Measurements from ENCODE around the gene SSTR1. TPM values are rescaled to one million over a fixed set of nuclear protein-coding genes. Genes with fewer than 3 reads are reported as not detected.

The SSTR1 gene
- total RNA-seq, 1 experiment from 2014 or later = 0.50 TPM

DNA sequence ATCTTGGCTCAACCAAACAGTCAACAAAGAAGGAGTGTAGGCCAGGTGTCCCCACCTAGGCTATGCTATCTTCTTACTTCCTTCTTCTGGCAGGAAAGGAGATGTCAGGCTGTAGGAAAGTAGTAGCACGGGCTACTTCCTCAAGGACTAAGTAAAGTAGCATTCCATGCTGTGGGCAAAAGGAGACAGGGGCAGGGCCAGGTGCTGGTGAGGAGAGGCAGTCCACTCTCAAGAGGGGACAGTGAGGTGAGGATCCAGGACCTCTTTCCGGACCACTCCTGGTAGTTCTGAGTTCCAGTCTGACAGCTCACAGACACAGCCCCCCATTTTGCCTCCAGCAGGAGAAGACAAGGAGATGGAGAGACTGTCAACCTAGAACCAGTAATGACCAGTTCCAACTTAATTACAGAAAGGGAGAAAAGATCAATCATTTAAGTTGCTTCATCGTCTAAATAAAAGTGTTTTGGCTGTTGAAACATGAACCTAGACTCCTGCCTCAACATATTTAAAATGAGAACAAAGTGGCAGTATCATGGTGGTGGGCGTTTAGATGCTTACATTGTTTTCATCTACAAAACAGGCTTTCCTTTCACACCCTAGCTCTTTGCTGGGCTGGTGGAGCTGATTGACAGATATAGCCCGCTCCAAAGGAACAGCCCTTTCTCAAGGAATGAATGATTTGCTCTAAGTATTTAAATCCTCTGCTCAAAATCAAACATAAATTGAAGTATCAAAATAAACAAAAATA is 5.1 kb upstream of the SSTR1 start:
- Histone ChIP-seq H3K9me3 (ENCODE audit: insufficient read depth, low read depth) (no peaks in the 10 kb centered on the region), H3K36me3 (ENCODE audit: low read depth) (no peaks in the 10 kb centered on the region), H3K9me2 (ENCODE audit: insufficient read depth) (no peaks in the 10 kb centered on the region), H4K20me1 (ENCODE audit: insufficient read depth) (no peaks in the 10 kb centered on the region), H3K27ac (no peak overlapping the region), H3K27me3 (ENCODE audit: insufficient read depth, low read depth) (no peaks in the 10 kb centered on the region), H3K79me2 (ENCODE audit: low read depth) (no peaks in the 10 kb centered on the region), H2AFZ (no peak overlapping the region), H3K4me3 (no peak overlapping the region), H3F3A (ENCODE audit: insufficient read depth, low read depth) (no peaks in the 10 kb centered on the region), H3K4me2 (no peak overlapping the region), H3K4me1 (replicated peaks; ENCODE audit: insufficient read depth) (no peaks in the 10 kb centered on the region; the same call in 1 of the 2 replicates)
- intact Hi-C loops (cut with micrococcal nuclease; ENCODE audit: unreplicated experiment) = no loop called here
- BruUV-seq (replicated peaks) = no TSS peak
- ChIA-PET CTCF (no interaction called here), POLR2A (ENCODE audit: unreplicated experiment) (no interaction called here)
- DNase-seq = no peak
- TF ChIP-seq, protein P1, sequence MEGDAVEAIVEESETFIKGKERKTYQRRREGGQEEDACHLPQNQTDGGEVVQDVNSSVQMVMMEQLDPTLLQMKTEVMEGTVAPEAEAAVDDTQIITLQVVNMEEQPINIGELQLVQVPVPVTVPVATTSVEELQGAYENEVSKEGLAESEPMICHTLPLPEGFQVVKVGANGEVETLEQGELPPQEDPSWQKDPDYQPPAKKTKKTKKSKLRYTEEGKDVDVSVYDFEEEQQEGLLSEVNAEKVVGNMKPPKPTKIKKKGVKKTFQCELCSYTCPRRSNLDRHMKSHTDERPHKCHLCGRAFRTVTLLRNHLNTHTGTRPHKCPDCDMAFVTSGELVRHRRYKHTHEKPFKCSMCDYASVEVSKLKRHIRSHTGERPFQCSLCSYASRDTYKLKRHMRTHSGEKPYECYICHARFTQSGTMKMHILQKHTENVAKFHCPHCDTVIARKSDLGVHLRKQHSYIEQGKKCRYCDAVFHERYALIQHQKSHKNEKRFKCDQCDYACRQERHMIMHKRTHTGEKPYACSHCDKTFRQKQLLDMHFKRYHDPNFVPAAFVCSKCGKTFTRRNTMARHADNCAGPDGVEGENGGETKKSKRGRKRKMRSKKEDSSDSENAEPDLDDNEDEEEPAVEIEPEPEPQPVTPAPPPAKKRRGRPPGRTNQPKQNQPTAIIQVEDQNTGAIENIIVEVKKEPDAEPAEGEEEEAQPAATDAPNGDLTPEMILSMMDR (conservative IDR thresholded peaks at IDR 0.05) = no peak
- TF ChIP-seq EZH2 (IDR thresholded peaks at IDR 0.05; ENCODE audit: low read depth) = no peak

- BruUV-seq (replicated peaks) = no TSS peak
- H3K9me3 ChIP-seq (ENCODE audit: insufficient read depth, low read depth) = no peaks in the 10 kb centered on the region
- no peaks in the 10 kb centered on the region for H4K20me1 ChIP-seq (ENCODE audit: insufficient read depth)
- H3F3A ChIP-seq (ENCODE audit: insufficient read depth, low read depth) = no peaks in the 10 kb centered on the region
- H3K4me3 ChIP-seq = no peak overlapping the region
- no peak overlapping the region for H3K27ac ChIP-seq
- intact Hi-C loops (cut with micrococcal nuclease; ENCODE audit: unreplicated experiment) = no loop called here
- POLR2A ChIA-PET (ENCODE audit: unreplicated experiment) = no interaction called here
- no peaks in the 10 kb centered on the region; the same call in 1 of the 2 replicates for H3K4me1 ChIP-seq (replicated peaks; ENCODE audit: insufficient read depth)
- H3K4me2 ChIP-seq = no peak overlapping the region
- no peak for DNase-seq
- H3K79me2 ChIP-seq (ENCODE audit: low read depth) = no peaks in the 10 kb centered on the region
- TF ChIP-seq, protein P1 (conservative IDR thresholded peaks at IDR 0.05) = no peak
- no peak for TF ChIP-seq EZH2 (IDR thresholded peaks at IDR 0.05; ENCODE audit: low read depth)
- H2AFZ ChIP-seq = no peak overlapping the region
- H3K9me2 ChIP-seq (ENCODE audit: insufficient read depth) = no peaks in the 10 kb centered on the region
- CTCF ChIA-PET = no interaction called here
- no peaks in the 10 kb centered on the region for H3K36me3 ChIP-seq (ENCODE audit: low read depth)
- no peaks in the 10 kb centered on the region for H3K27me3 ChIP-seq (ENCODE audit: insufficient read depth, low read depth)
These were observed 3.6 kb upstream of the SSTR1 start for GRCh38 chr14:38203929-38204718.

DNA sequence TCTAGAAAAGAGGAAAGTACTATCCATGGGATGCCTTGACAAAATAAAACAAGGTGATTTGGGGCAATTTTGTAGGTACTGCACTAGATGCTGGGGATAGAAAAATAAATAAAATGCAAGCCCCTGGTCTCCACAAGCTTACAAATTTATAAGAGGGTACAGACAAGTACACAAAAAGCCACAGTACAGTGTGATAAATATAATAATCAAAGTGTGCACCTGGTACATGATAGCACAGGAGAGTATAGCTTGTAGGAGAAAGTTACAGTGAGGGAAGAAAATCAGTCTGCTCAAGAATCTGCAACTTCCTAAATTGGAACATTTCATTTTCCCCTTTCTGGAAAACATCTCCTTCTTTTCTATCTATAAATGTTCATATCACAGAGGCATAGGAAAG is 3.0 kb upstream of the SSTR1 start:
- no peaks in the 10 kb centered on the region for H4K20me1 ChIP-seq (ENCODE audit: insufficient read depth)
- no peaks in the 10 kb centered on the region for H3K27me3 ChIP-seq (ENCODE audit: insufficient read depth, low read depth)
- CTCF ChIA-PET = no interaction called here
- no peak for TF ChIP-seq EZH2 (IDR thresholded peaks at IDR 0.05; ENCODE audit: low read depth)
- TF ChIP-seq, protein P1 (conservative IDR thresholded peaks at IDR 0.05) = no peak
- H3K27ac ChIP-seq = no peak overlapping the region
- H2AFZ ChIP-seq = no peak overlapping the region
- BruUV-seq (replicated peaks) = no TSS peak
- intact Hi-C loops (cut with micrococcal nuclease; ENCODE audit: unreplicated experiment) = no loop called here
- H3K9me3 ChIP-seq (ENCODE audit: insufficient read depth, low read depth) = no peaks in the 10 kb centered on the region
- H3K4me3 ChIP-seq = no peak overlapping the region
- no peaks in the 10 kb centered on the region for H3K79me2 ChIP-seq (ENCODE audit: low read depth)
- no peak for DNase-seq
- H3K4me1 ChIP-seq (replicated peaks; ENCODE audit: insufficient read depth) = no peaks in the 10 kb centered on the region; the same call in 1 of the 2 replicates
- H3K4me2 ChIP-seq = no peak overlapping the region
- no peaks in the 10 kb centered on the region for H3F3A ChIP-seq (ENCODE audit: insufficient read depth, low read depth)
- POLR2A ChIA-PET (ENCODE audit: unreplicated experiment) = no interaction called here
- H3K36me3 ChIP-seq (ENCODE audit: low read depth) = no peaks in the 10 kb centered on the region
- H3K9me2 ChIP-seq (ENCODE audit: insufficient read depth) = no peaks in the 10 kb centered on the region

All from PC-9 (cell line).